Peyer's patch (tissue), 4 donors: ENCODE data around the gene AHRR. TPM values are rescaled to one million over a fixed set of nuclear protein-coding genes. Genes with fewer than 3 reads are reported as not detected.
"Not testable (repeated sequence)": the region's sequence is repeated elsewhere in the genome, so short reads cannot be mapped to it uniquely, and the experiment has no call there.

Experiments
- DNase-seq, 3 donors: peaks; one replicate each; pipeline ENCODE4 v3.0.0-alpha.2; 2017 to 2019
- H3K27ac ChIP-seq, 4 donors: fragments of 200-600 bp; sonication (generic); one replicate each; pipeline ENCODE4 v1.5.1; 2016 to 2019
- H3K27me3 ChIP-seq, 2 donors: fragments of 200-600 bp; sonication (generic); one replicate each; pipeline ENCODE4 v1.5.1; 2019
- H3K36me3 ChIP-seq, 3 donors: fragments of 200-600 bp; sonication (generic); one replicate each; pipeline ENCODE4 v1.5.1; 2016 to 2019
- H3K4me1 ChIP-seq, 4 donors: fragments of 200-600 bp; sonication (generic); one replicate each; pipeline ENCODE4 v1.5.1; 2016 to 2019
- H3K4me3 ChIP-seq, 4 donors: fragments of 200-600 bp; sonication (generic); 1 replicate in 3 of 4; 2 replicates in 1 of 4; pipeline ENCODE4 v1.5.1; 2016 to 2019; ENCODE audit warnings: mild to moderate bottlenecking in 1 of 4
- H3K9me3 ChIP-seq, 4 donors: fragments of 200-600 bp; sonication (generic); one replicate each; pipeline ENCODE4 v1.5.1; 2016 to 2019; ENCODE audit warnings: mild to moderate bottlenecking in 1 of 4
- CTCF ChIP-seq, 6 experiments: fragments of 450-650 bp in 4 of 6; fragments of 200-600 bp in 2 of 6; sonication (generic) in 1 of 6; IDR thresholded peaks; one replicate each; pipeline ENCODE4 v1.5.1; 2017 to 2019; ENCODE audit warnings: antibody characterized with exemption in 6 of 6, mild to moderate bottlenecking in 3 of 6, moderate library complexity in 1 of 6
- POLR2A ChIP-seq, 2 donors: fragments of 450-650 bp; IDR thresholded peaks; one replicate each; pipeline ENCODE4 v1.5.1; 2017; ENCODE audit warnings: antibody characterized with exemption in 2 of 2, mild to moderate bottlenecking in 2 of 2, moderate library complexity in 2 of 2
- total RNA-seq, 4 donors: library from RNA; depleted of rRNA; stranded (reverse); fragments of >200 nt; gene quantifications; one replicate each; pipeline ENCODE4 v1.1.0, GENCODE V29; 2016

Gene AHRR
- total RNA-seq, 4 donors from 2014 or later, result 1.6 to 28.1 (median 2.4) TPM

DNA sequence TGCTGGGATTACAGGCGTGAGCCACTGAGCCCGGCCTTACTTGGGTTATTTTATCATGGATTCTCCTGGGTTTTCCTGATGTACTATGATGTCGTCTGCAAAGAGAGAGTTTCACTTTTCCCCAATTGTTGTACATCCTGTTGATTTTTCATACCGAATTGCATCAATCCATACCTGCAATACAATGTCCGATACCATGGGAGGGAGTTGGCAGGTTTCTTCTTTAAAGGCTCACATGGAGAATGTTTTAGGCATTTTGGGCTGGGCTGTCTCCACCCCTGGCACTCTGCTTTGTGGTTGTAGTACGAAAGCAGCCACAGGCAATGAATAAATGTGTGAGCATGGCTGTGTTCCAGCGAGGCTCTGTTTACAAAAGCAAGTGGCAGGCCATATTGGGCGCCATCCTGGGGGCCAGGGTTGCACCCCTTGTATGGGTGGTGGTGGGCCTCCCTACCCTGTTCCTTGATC lies 86.3 kb downstream of the AHRR start:
- TF ChIP-seq CTCF (IDR thresholded peaks at IDR 0.05) (no peak), POLR2A (IDR thresholded peaks at IDR 0.05) (no peak)
- no peak for DNase-seq
- Histone ChIP-seq H3K9me3 (no peaks in the 10 kb centered on the region), H3K27ac (no peak overlapping the region), H3K36me3 (no peaks in the 10 kb centered on the region), H3K4me1 (no peaks in the 10 kb centered on the region), H3K27me3 (no peaks in the 10 kb centered on the region), H3K4me3 (no peak overlapping the region)

DNA sequence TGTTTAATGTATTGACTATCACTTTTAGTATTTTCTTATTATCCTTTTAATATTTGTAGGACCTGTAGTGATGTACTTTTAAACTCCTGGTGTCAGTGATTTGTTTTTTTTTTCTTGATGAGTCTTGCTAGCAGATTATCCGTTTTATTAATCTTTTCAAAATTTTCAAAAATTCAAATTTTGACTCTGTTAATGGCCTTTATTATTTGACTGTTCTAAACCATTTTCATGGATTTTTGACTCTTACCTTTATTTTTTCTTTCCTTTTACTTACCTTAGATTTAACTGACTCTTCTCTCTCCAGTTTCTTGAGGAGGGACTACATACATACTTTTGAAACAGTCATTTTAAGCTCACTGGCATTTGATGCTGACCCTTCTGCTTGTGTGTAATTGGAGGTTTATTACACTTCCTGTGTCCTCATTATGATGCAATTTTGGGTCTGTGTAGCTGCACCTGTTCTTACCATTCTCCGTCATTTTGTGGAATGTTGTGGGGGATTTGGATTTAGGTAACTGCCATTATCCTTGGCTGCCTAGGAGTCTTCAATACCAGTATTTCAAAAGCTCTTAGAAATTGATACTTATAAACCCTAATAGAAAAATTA lies 89.5 kb downstream of the AHRR start:
- H3K36me3 ChIP-seq, result no peaks in the 10 kb centered on the region

GRCh38 chr5:411728-412127 lies 90.2 kb downstream of the AHRR start:
- Histone ChIP-seq H3K27ac (no peak overlapping the region), H3K9me3 (no peaks in the 10 kb centered on the region), H3K27me3 (no peaks in the 10 kb centered on the region), H3K4me3 (no peak overlapping the region), H3K36me3 (no peaks in the 10 kb centered on the region), H3K4me1 (no peaks in the 10 kb centered on the region)
- TF ChIP-seq CTCF (IDR thresholded peaks at IDR 0.05), result no peak
- no peak for TF ChIP-seq POLR2A (IDR thresholded peaks at IDR 0.05)
- no peak for DNase-seq

More for the DNA sequence above, 89.5 kb downstream of the AHRR start:
- no peak for DNase-seq
- Histone ChIP-seq H3K27ac (no peak overlapping the region), H3K4me3 (no peak overlapping the region), H3K27me3 (no peaks in the 10 kb centered on the region), H3K4me1 (no peaks in the 10 kb centered on the region), H3K9me3 (no peaks in the 10 kb centered on the region)
- TF ChIP-seq CTCF (IDR thresholded peaks at IDR 0.05) (no peak), POLR2A (IDR thresholded peaks at IDR 0.05) (no peak)

DNA sequence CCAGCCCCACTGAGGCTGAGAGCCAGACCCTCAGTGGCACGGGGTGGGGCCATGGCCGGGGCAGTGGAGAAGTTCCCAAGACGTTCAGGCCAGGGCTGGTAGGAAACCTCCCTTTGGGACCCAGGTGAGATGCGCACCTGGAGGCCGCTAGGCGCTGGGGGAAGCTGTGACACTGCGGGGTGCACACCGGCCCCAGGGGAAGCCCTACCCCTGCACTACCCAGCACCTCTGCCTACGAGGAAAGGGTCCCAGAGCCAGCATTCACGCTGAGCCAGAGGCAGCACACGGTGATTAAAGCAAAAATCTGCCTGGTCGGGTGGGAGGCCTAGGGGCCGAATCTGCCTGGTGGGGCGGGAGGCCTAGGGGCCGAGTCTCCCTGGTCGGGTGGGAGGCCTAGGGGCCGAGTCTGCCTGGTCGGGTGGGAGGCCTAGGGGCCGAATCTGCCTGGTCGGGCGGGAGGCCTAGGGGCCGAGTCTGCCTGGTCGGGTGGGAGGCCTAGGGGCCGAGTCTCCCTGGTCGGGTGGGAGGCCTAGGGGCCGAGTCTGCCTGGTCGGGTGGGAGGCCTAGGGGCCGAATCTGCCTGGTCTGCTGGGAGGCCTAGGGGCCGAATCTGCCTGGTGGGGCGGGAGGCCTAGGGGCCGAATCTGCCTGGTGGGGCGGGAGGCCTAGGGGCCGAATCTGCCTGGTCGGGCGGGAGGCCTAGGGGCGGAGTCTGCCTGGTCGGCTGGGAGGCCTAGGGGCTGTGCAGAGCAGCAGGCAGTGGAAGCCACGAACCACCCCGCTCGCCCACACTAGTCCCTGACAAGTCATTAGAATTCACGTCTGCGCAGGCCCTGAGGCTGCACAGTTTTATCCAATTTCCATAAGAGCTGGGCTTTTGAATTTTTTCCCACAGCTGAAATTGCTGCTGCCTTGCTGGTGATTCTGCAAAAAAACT lies 93.7 kb downstream of the AHRR start:
- Histone ChIP-seq H3K4me3 (peak overlapping the region in 1 of 4 donors; percentile 9), H3K27ac (peak overlapping the region in 1 of 4 donors; percentile 71)
- not testable (repeated sequence) for H3K27me3 ChIP-seq, H3K9me3 ChIP-seq, H3K36me3 ChIP-seq, H3K4me1 ChIP-seq
- DNase-seq, result peak; percentile 37 to 70 (median 43)

- H3K36me3 ChIP-seq, result no peaks in the 10 kb centered on the region
- no peaks in the 10 kb centered on the region for H3K9me3 ChIP-seq
- peak overlapping the region in 1 of 4 donors; percentile 9 for H3K4me3 ChIP-seq
- H3K4me1 ChIP-seq, result no peaks in the 10 kb centered on the region
- no peak for TF ChIP-seq CTCF (IDR thresholded peaks at IDR 0.05)
- no peak for TF ChIP-seq POLR2A (IDR thresholded peaks at IDR 0.05)
- peak overlapping the region in 1 of 4 donors; percentile 71 for H3K27ac ChIP-seq
- no peaks in the 10 kb centered on the region for H3K27me3 ChIP-seq
- peak in 2 of 3 donors; percentile 36 to 43 for DNase-seq
Observed at GRCh38 chr5:415928-416635, 94.6 kb downstream of the AHRR start.
